HG02943 (cell line): Measurements from ENCODE around the gene SHC3.

Experiments
- ATAC-seq: cut with Tn5 transposase; IDR thresholded peaks from one replicate; pipeline ENCODE4 v1.9.1; 2021; ENCODE audit warnings: mild to moderate bottlenecking, low read depth, moderate library complexity; ENCODE audit not compliant: unreplicated experiment

SHC3 gene

GRCh38 chr9:88992556-88992955 is 186.1 kb downstream of the SHC3 start:
- ATAC-seq: no peak

- no peak for ATAC-seq
These were observed 187.3 kb downstream of the SHC3 start, which contains the start of gene S1PR3 for GRCh38 chr9:88991066-88992034. S1PR3 (plus strand) TSS chr9:88991468; CDS start chr9:89001201, 9,733 bp downstream.

- ATAC-seq: no peak
These were observed 187.9 kb downstream of the SHC3 start for GRCh38 chr9:88990729-88991065.

- no peak for ATAC-seq
These were observed 188.4 kb downstream of the SHC3 start for GRCh38 chr9:88990041-88990728.

- ATAC-seq: no peak
These were observed 189.6 kb downstream of the SHC3 start for GRCh38 chr9:88988796-88989641.

- no peak for ATAC-seq
These were observed 191.0 kb downstream of the SHC3 start for GRCh38 chr9:88987661-88988060.

- ATAC-seq: no peak
These were observed 191.8 kb downstream of the SHC3 start for GRCh38 chr9:88986776-88987175.

GRCh38 chr9:88985616-88986015 is 193.0 kb downstream of the SHC3 start:
- no peak for ATAC-seq

GRCh38 chr9:88984543-88984883 is 194.1 kb downstream of the SHC3 start:
- ATAC-seq: no peak

GRCh38 chr9:88983865-88984542 is 194.6 kb downstream of the SHC3 start:
- ATAC-seq: no peak

GRCh38 chr9:88980740-88981203 is 197.8 kb downstream of the SHC3 start:
- ATAC-seq: no peak

- no peak for ATAC-seq
These were observed 198.8 kb downstream of the SHC3 start for GRCh38 chr9:88979791-88980190.

GRCh38 chr9:88979021-88979420 is 199.6 kb downstream of the SHC3 start:
- ATAC-seq: no peak

GRCh38 chr9:88978034-88978433 is 200.6 kb downstream of the SHC3 start:
- ATAC-seq: no peak

- no peak for ATAC-seq
These were observed 201.7 kb downstream of the SHC3 start for GRCh38 chr9:88976890-88977257.

- ATAC-seq: no peak
These were observed 202.4 kb downstream of the SHC3 start for GRCh38 chr9:88975966-88976889.

GRCh38 chr9:88974641-88975040 is 204.0 kb downstream of the SHC3 start:
- no peak for ATAC-seq

GRCh38 chr9:88973281-88974045 is 205.2 kb downstream of the SHC3 start:
- ATAC-seq: no peak
